Natural killer cell (primary cell): ENCODE measurements around the gene MAD2L2. TPM values are rescaled to one million over a fixed set of nuclear protein-coding genes. Genes with fewer than 3 reads are reported as not detected.

Experiments used
- ATAC-seq, 3 donors: fragments of 150-1000 bp in 2 of 3; fragments of 200-7000 bp in 1 of 3; cut with Tn5 transposase; 1 replicate in 1 of 3; 2 replicates in 2 of 3; pipeline ENCODE4 v1.10.0; 2021; ENCODE audit warnings: mild to moderate bottlenecking in 2 of 3, moderate library complexity in 2 of 3
- DNase-seq, 2 donors: peaks; one replicate each; pipeline versions ENCODE4 v3.0.0 to v3.0.0-alpha.2; 2013 to 2021; ENCODE audit warnings: mixed read lengths in 1 of 2
- H3K27ac ChIP-seq: one replicate; pipeline ENCODE4 v1.5.1; 2013; ENCODE audit warnings: mild to moderate bottlenecking, low read length
- H3K27me3 ChIP-seq: one replicate; pipeline ENCODE4 v1.6.1; 2013; ENCODE audit warnings: low read length; ENCODE audit not compliant: control insufficient read depth, insufficient read depth
- H3K36me3 ChIP-seq: one replicate; pipeline ENCODE4 v1.6.1; 2013; ENCODE audit warnings: low read length; ENCODE audit not compliant: control insufficient read depth, insufficient read depth
- H3K4me1 ChIP-seq: one replicate; pipeline ENCODE4 v1.6.1; 2013; ENCODE audit warnings: low read length; ENCODE audit not compliant: control insufficient read depth, insufficient read depth
- H3K4me3 ChIP-seq: one replicate; pipeline ENCODE4 v1.5.1; 2013; ENCODE audit warnings: low read length
- H3K9me3 ChIP-seq: one replicate; pipeline ENCODE4 v1.6.1; 2013; ENCODE audit warnings: low read length; ENCODE audit not compliant: control insufficient read depth, insufficient read depth
- H3K27ac Mint-ChIP-seq, 2 donors: one replicate each; pipeline ENCODE4 v1.8.0; 2022; ENCODE audit warnings: mild to moderate bottlenecking in 2 of 2, mixed read lengths in 2 of 2, moderate library complexity in 1 of 2
- H3K27me3 Mint-ChIP-seq, 2 donors: one replicate each; pipeline ENCODE4 v1.8.0; 2022; ENCODE audit warnings: low read depth in 2 of 2, mixed read lengths in 2 of 2
- H3K36me3 Mint-ChIP-seq: one replicate; pipeline ENCODE4 v1.8.0; 2022; ENCODE audit warnings: mixed read lengths
- H3K4me1 Mint-ChIP-seq, 2 donors: one replicate each; pipeline ENCODE4 v1.8.0; 2022; ENCODE audit warnings: mixed read lengths in 2 of 2
- H3K4me3 Mint-ChIP-seq: one replicate; pipeline ENCODE4 v1.8.0; 2022; ENCODE audit warnings: mild to moderate bottlenecking, moderate library complexity, mixed read lengths
- H3K9me3 Mint-ChIP-seq, 2 donors: one replicate each; pipeline ENCODE4 v1.8.0; 2022; ENCODE audit warnings: mixed read lengths in 2 of 2
- WGBS: methylation state at CpG from one replicate; pipeline ENCODE4 v1.1.7; 2013; ENCODE audit warnings: missing lambda C conversion rate; ENCODE audit not compliant: insufficient coverage; 5-methylcytosine and 5-hydroxymethylcytosine counted together
- intact Hi-C: fragments of 100-400 bp; cut with micrococcal nuclease; formaldehyde crosslinking; loops from one replicate; pipeline ENCODE4 v1.14.2; 2022
- total RNA-seq, 4 donors: library from RNA; stranded (reverse); fragments of 120-200 nt in 1 of 4; gene quantifications; one replicate each; pipeline versions ENCODE4 v1.2.3 to v1.2.4, GENCODE V29; 2013 to 2022
- TF ChIP-seq, protein P1 (sequence below): fragments of 200-600 bp; IDR thresholded peaks from one replicate; pipeline ENCODE4 v1.8.0; 2022; ENCODE audit warnings: antibody characterized with exemption

The MAD2L2 gene
- total RNA-seq, 3 donors from 2014 or later (not counting 1 experiment from before 2014, with no cell fraction given): 50.6 to 66.0 (median 60.4) TPM

DNA sequence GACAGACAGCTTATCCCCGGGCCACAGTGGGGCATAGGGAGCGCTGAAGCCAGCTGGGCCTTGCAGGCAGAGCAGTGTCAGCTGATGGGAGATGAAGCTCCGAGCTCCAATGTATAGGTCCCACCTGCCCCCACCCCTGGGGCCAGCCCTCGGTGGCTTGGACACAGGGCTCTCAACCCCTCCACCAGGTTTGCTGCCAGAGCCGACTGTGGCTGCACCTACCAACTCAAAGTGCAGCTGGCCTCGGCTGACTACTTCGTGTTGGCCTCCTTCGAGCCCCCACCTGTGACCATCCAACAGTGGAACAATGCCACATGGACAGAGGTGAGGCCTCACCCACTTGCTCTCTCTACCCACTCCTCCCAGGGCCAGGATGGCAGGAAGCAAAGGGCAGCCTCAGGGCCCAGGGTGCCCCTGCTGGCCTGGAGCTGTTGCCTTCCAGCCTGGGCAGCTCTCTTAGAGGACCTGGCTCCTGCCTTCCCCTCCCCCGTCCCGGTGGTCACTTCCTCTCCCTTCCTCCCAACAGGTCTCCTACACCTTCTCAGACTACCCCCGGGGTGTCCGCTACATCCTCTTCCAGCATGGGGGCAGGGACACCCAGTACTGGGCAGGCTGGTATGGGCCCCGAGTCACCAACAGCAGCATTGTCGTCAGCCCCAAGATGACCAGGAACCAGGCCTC, 7.7 kb downstream of the MAD2L2 start:
- no peak for ATAC-seq
- H3K27ac Mint-ChIP-seq: peak overlapping the region in 1 of 2 donors; percentile 62
- H3K27me3 Mint-ChIP-seq: no peaks in the 10 kb centered on the region
- H3K9me3 ChIP-seq: no peaks in the 10 kb centered on the region
- intact Hi-C loops: no loop called here
- H3K4me3 ChIP-seq: no peak overlapping the region
- no peaks in the 10 kb centered on the region for H3K4me1 ChIP-seq
- TF ChIP-seq, protein P1, sequence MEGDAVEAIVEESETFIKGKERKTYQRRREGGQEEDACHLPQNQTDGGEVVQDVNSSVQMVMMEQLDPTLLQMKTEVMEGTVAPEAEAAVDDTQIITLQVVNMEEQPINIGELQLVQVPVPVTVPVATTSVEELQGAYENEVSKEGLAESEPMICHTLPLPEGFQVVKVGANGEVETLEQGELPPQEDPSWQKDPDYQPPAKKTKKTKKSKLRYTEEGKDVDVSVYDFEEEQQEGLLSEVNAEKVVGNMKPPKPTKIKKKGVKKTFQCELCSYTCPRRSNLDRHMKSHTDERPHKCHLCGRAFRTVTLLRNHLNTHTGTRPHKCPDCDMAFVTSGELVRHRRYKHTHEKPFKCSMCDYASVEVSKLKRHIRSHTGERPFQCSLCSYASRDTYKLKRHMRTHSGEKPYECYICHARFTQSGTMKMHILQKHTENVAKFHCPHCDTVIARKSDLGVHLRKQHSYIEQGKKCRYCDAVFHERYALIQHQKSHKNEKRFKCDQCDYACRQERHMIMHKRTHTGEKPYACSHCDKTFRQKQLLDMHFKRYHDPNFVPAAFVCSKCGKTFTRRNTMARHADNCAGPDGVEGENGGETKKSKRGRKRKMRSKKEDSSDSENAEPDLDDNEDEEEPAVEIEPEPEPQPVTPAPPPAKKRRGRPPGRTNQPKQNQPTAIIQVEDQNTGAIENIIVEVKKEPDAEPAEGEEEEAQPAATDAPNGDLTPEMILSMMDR: no peak
- no peaks in the 10 kb centered on the region for H3K27me3 ChIP-seq
- DNase-seq: no peak
- no peaks in the 10 kb centered on the region for H3K9me3 Mint-ChIP-seq
- no peak overlapping the region for H3K4me3 Mint-ChIP-seq
- H3K4me1 Mint-ChIP-seq: peaks cover 6 to 22% of the 10 kb centered on the region in 2 donors
- WGBS: 97% methylated on average over 14 of the region's 14 CpGs
- H3K36me3 Mint-ChIP-seq: peaks cover 5% of the 10 kb centered on the region
- H3K27ac ChIP-seq: no peak overlapping the region
- H3K36me3 ChIP-seq: peaks cover 49% of the 10 kb centered on the region

DNA sequence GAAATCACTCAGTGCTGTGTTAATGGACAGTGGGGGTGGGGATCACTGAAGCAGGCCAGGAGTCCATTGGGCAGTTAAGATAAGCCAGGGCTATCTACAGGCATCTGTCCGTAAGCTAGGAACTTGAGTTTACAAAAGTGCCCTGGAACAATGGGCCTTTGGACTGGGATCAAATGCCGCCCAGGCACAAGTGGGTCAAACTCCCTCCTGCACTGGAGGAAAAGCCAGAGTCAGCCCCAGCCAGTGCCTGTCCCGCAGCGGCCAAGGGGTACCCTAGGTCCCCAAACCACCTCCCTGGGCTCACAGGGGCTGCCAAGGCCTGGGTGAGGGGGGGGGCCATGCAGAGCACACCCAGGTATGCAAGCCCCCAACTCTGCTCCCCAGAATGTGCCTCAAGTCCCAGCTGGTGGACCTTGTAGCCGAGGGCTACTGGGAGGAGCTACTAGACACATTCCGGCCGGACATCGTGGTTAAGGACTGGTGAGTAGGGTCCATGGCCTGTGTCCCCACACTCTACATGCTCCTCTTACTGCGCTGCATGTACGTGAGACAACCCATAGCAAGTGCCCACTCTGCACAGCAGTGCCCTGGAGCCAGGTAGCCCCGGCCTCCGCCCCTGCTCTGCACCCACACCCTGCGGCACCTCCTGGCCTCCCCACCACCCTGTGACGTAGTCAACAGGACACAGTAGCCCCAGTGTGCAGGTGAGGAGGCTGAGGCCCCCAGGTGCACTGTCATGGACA, 9.2 kb downstream of the MAD2L2 start:
- intact Hi-C loops: no loop called here
- Histone ChIP-seq H3K36me3 (peaks cover 49% of the 10 kb centered on the region), H3K4me3 (no peak overlapping the region), H3K27ac (no peak overlapping the region), H3K9me3 (no peaks in the 10 kb centered on the region), H3K27me3 (no peaks in the 10 kb centered on the region), H3K4me1 (no peaks in the 10 kb centered on the region)
- WGBS: 97% methylated on average over 14 of the region's 14 CpGs
- no peak for DNase-seq
- peaks cover 5% of the 10 kb centered on the region for H3K36me3 Mint-ChIP-seq
- no peaks in the 10 kb centered on the region for H3K27me3 Mint-ChIP-seq
- no peak overlapping the region for H3K27ac Mint-ChIP-seq
- TF ChIP-seq, protein P1: no peak
- no peaks in the 10 kb centered on the region for H3K9me3 Mint-ChIP-seq
- H3K4me1 Mint-ChIP-seq: peaks cover 6 to 19% of the 10 kb centered on the region in 2 donors
- no peak overlapping the region for H3K4me3 Mint-ChIP-seq
- ATAC-seq: peak in 1 of 3 donors; percentile 33

DNA sequence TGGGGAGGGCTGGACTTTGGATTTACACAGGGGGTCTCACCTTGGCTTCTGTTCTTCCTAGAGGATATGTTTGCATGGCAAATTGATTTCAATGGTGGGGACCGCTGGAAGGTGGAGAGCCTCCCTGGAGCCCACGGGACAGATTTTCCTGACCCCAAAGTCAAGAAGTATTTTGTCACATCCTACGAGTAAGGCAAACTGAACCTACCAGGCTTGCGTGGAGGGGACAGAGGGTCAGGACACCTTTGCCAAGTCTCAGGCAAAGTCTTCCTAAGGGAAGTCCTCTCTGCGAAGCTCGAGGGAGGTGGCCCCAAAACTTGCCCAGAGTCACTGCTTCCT, 9.8 kb downstream of the MAD2L2 start:
- H3K4me1 Mint-ChIP-seq: peaks cover 6 to 19% of the 10 kb centered on the region in 2 donors
- no peak overlapping the region for H3K27ac Mint-ChIP-seq
- H3K4me3 ChIP-seq: no peak overlapping the region
- H3K36me3 Mint-ChIP-seq: peaks cover 5% of the 10 kb centered on the region
- no peaks in the 10 kb centered on the region for H3K27me3 ChIP-seq
- H3K36me3 ChIP-seq: peaks cover 49% of the 10 kb centered on the region
- WGBS: 90% methylated on average over 6 of the region's 6 CpGs
- H3K9me3 Mint-ChIP-seq: no peaks in the 10 kb centered on the region
- DNase-seq (no peak), ATAC-seq (no peak)
- no peaks in the 10 kb centered on the region for H3K9me3 ChIP-seq
- no peak overlapping the region for H3K27ac ChIP-seq
- peaks cover 5% of the 10 kb centered on the region for H3K4me1 ChIP-seq
- intact Hi-C loops: no loop called here
- TF ChIP-seq, protein P1: no peak
- no peaks in the 10 kb centered on the region for H3K27me3 Mint-ChIP-seq
- H3K4me3 Mint-ChIP-seq: no peak overlapping the region
